Subcutaneous adipose tissue (tissue), 4 donors: ENCODE data around the gene BMP8A. TPM values are rescaled to one million over a fixed set of nuclear protein-coding genes. Genes with fewer than 3 reads are reported as not detected.

ENCODE experiments used
- CTCF ChIP-seq: fragments of 450-650 bp; IDR thresholded peaks from one replicate; pipeline ENCODE4 v1.5.1; 2016; ENCODE audit warnings: low read depth, mild to moderate bottlenecking, control low read depth, antibody characterized with exemption, moderate library complexity
- total RNA-seq, 4 donors: library from RNA; depleted of rRNA; stranded (reverse); fragments of >200 nt; gene quantifications; one replicate each; pipeline ENCODE4 v1.1.0, GENCODE V29; 2016

BMP8A gene
- total RNA-seq, 4 donors from 2014 or later = not detected

- TF ChIP-seq CTCF = no peak
Observed at GRCh38 chr1:39488012-39488545, 3.4 kb upstream of the BMP8A start.

- TF ChIP-seq CTCF = no peak
Observed at GRCh38 chr1:39488793-39489566, 2.5 kb upstream of the BMP8A start.

GRCh38 chr1:39489567-39490239 lies 1.7 kb upstream of the BMP8A start:
- no peak for TF ChIP-seq CTCF

- TF ChIP-seq CTCF = no peak
Observed at GRCh38 chr1:39490596-39491145, 765 bp upstream of the BMP8A start.

GRCh38 chr1:39494671-39495410 lies 3.4 kb downstream of the BMP8A start:
- TF ChIP-seq CTCF = no peak

GRCh38 chr1:39497585-39497984 lies 6.1 kb downstream of the BMP8A start:
- TF ChIP-seq CTCF = no peak

- TF ChIP-seq CTCF = no peak
Observed at GRCh38 chr1:39499668-39500067, 8.2 kb downstream of the BMP8A start.
